Measurements from ENCODE around the gene CPNE7. TPM values are rescaled to one million over a fixed set of nuclear protein-coding genes. Genes with fewer than 3 reads are reported as not detected.
"Not testable (repeated sequence)": the region's sequence is repeated elsewhere in the genome, so short reads cannot be mapped to it uniquely, and the experiment has no call there.

CPNE7 gene
- total RNA-seq, 1 experiment from 2014 or later = 0.84 TPM

- H3K9me3 ChIP-seq (replicated peaks); H3K36me3 ChIP-seq: not testable (repeated sequence)
Measured at GRCh38 chr16:89634463-89635385, 59.2 kb downstream of the CPNE7 start.

DNA sequence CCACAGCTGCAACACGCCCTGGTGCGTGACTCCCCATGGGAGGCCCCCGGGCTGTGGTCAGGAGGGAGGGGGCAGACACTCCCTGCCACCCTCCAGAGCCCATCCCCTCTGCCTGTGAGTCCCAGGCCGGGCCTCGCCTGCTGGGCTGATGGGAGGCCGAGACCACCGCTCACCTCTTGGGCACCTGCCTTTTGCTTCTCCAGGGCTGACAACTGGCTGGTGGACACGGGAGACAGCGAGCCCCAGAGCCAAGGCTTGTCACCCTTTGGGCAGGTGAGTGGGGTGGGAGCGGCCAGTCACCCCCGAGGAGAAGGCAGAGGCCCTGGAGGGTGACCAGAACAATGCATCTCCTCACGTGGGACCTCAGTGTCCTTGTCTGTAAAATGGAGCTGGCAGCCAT is 61.1 kb downstream of the CPNE7 start:
- no peak overlapping the region for H3K27ac ChIP-seq
- no peaks in the 10 kb centered on the region for H3K9me3 ChIP-seq (replicated peaks)
- H3K4me3 ChIP-seq = no peak overlapping the region
- DNase-seq (ENCODE audit: low read depth in 1 of 2, low spot score in 2 of 2) = no peak
- no peaks in the 10 kb centered on the region; the same call in 1 of the 2 replicates for H3K27me3 ChIP-seq (replicated peaks)
- no peaks in the 10 kb centered on the region for H3K36me3 ChIP-seq
- H3K4me1 ChIP-seq (replicated peaks) = peaks cover 16% of the 10 kb centered on the region

More at GRCh38 chr16:89634463-89635385, 59.2 kb downstream of the CPNE7 start:
- peaks cover 16% of the 10 kb centered on the region for H3K4me1 ChIP-seq (replicated peaks)
- not testable (repeated sequence) for H3K4me3 ChIP-seq; H3K27ac ChIP-seq; H3K27me3 ChIP-seq (replicated peaks); DNase-seq (ENCODE audit: low read depth in 1 of 2, low spot score in 2 of 2)

GRCh38 chr16:89637379-89637778 is 61.8 kb downstream of the CPNE7 start:
- no peak overlapping the region for H3K4me3 ChIP-seq
- no peaks in the 10 kb centered on the region for H3K27me3 ChIP-seq (replicated peaks)
- no peaks in the 10 kb centered on the region for H3K9me3 ChIP-seq (replicated peaks)

DNA sequence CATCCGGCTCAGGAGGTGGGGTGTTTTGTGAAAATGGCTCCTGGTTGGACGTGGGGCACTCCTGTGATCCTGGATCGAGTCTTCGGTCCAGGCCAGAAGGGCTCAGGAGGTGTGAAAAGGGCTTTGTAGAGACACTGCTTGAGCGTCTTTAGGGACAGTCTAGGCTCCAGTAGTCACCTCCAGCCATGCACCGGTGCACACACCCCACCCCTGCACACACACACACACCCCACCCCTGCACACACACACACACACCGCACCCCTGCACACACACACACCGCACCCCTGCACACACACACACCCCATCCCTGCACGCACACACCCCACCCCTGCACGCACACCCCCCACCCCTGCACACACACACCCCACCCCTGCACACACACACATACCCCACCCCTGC is 62.9 kb downstream of the CPNE7 start:
- Histone ChIP-seq H3K4me3 (no peak overlapping the region), H3K4me1 (replicated peaks) (peaks cover 3% of the 10 kb centered on the region), H3K9me3 (replicated peaks) (no peaks in the 10 kb centered on the region), H3K27ac (no peak overlapping the region), H3K27me3 (replicated peaks) (no peaks in the 10 kb centered on the region), H3K36me3 (no peaks in the 10 kb centered on the region)
- DNase-seq (ENCODE audit: low read depth in 1 of 2, low spot score in 2 of 2) = no peak

More at GRCh38 chr16:89637379-89637778, 61.8 kb downstream of the CPNE7 start:
- H3K4me1 ChIP-seq (replicated peaks) = peaks cover 14% of the 10 kb centered on the region
- H3K36me3 ChIP-seq = no peaks in the 10 kb centered on the region
- no peak overlapping the region for H3K27ac ChIP-seq
- DNase-seq (ENCODE audit: low read depth in 1 of 2, low spot score in 2 of 2) = no peak

DNA sequence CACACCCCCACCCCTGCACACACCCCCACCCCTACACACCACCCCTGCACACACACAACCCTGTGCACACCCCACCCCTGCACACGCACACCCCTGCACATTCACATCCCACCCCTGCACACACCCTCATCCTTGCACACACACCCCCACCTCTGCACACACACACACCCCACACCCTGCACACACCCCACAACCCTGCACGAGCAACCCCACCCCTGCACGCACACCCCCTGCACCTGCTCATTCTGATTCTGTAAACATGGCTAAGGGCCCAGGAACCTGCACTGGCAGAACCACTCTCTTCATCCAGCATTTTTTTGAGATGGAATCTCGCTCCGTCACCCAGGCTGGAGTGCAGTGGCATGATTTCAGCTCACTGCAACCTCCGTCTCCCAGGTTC is 63.8 kb downstream of the CPNE7 start:
- no peaks in the 10 kb centered on the region for H3K4me1 ChIP-seq (replicated peaks)
- DNase-seq (ENCODE audit: low read depth in 1 of 2, low spot score in 2 of 2) = no peak

GRCh38 chr16:89641458-89642119 is 66.0 kb downstream of the CPNE7 start:
- Histone ChIP-seq H3K36me3 (peaks cover 27% of the 10 kb centered on the region), H3K27me3 (replicated peaks) (no peaks in the 10 kb centered on the region), H3K27ac (no peak overlapping the region), H3K4me1 (replicated peaks) (no peaks in the 10 kb centered on the region), H3K4me3 (no peak overlapping the region), H3K9me3 (replicated peaks) (no peaks in the 10 kb centered on the region)
- no peak for DNase-seq (ENCODE audit: low read depth in 1 of 2, low spot score in 2 of 2)

More for the DNA sequence above, 63.8 kb downstream of the CPNE7 start:
- no peaks in the 10 kb centered on the region for H3K9me3 ChIP-seq (replicated peaks)
- peaks cover 5% of the 10 kb centered on the region for H3K36me3 ChIP-seq
- H3K4me3 ChIP-seq = no peak overlapping the region
- H3K27ac ChIP-seq = no peak overlapping the region
- no peaks in the 10 kb centered on the region for H3K27me3 ChIP-seq (replicated peaks)

DNA sequence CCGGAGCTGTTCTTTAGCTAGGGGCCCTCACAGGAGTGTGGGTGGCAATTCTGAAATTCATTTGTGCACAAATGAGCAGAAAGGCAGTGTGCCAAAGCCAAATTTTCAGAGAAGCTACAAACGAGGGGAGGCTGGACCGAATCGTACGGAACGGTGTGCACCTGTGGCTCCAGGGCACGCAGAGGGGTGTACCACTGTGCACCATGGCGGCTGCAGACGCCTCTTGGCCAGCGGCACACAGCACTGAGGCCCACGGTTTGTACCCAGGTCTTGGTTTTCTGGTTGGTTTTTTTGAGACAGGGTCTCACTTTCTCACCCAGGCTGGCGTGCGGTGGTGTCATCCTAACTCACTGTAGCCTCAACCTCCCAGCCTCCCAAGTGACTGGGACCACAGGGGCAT is 67.0 kb downstream of the CPNE7 start:
- Histone ChIP-seq H3K9me3 (replicated peaks) (no peaks in the 10 kb centered on the region), H3K36me3 (peaks cover 33% of the 10 kb centered on the region), H3K4me1 (replicated peaks) (no peaks in the 10 kb centered on the region), H3K27me3 (replicated peaks) (no peaks in the 10 kb centered on the region), H3K27ac (no peak overlapping the region), H3K4me3 (no peak overlapping the region)
- no peak for DNase-seq (ENCODE audit: low read depth in 1 of 2, low spot score in 2 of 2)

DNA sequence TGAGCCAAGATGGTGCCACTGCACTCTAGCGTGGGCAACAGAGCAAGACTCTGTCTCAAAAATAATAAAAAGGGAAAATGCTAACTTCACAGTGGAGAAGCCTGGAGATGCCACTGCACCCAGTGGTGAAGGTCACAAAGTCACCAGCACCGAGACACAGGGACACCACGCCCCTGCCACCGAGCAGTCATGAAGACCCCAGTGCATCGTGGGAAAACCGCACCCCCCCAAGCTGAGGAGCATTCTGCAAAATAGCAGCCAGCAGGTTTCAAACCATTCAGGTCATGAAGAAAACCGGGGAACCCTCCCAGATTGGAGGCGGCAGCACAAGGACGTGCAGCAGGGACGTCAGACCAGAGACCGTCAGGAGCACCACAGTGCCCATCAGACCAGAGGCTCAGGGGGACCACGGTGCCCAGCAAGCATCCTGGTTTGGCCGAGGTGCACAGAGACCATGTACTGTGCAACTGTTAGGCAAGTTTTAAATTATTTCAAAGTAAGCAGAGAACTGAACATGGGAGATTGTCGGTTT is 68.3 kb downstream of the CPNE7 start:
- H3K9me3 ChIP-seq (replicated peaks) = no peaks in the 10 kb centered on the region
- H3K4me3 ChIP-seq = no peak overlapping the region
- H3K4me1 ChIP-seq (replicated peaks) = no peaks in the 10 kb centered on the region

DNA sequence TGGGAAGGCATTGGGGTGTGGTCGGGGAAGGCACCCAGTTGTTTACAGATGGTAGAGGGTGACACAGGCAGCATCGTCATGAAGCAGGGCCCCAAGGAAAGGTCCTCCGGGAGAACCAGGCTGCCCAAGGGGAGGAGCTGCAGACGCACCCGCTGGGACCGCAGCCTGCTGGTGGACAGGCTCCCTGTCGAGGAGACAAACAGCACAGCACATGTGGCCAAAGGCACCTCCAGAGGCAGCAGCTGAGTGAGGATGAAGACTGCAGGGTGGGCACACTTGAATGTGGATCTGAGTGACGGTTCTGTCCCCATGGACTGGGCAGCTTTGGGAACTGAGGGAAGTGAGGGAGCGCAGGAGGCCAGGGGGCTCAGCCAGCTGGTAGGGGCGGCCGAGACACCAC is 69.6 kb downstream of the CPNE7 start:
- H3K27ac ChIP-seq = no peak overlapping the region
- DNase-seq (ENCODE audit: low read depth in 1 of 2, low spot score in 2 of 2) = no peak
- no peak overlapping the region for H3K4me3 ChIP-seq
- H3K36me3 ChIP-seq = peaks cover 35% of the 10 kb centered on the region
- no peaks in the 10 kb centered on the region for H3K27me3 ChIP-seq (replicated peaks)
- no peaks in the 10 kb centered on the region for H3K9me3 ChIP-seq (replicated peaks)
- H3K4me1 ChIP-seq (replicated peaks) = no peaks in the 10 kb centered on the region

More for the DNA sequence above, 68.3 kb downstream of the CPNE7 start:
- Histone ChIP-seq H3K36me3 (peaks cover 33% of the 10 kb centered on the region), H3K27me3 (replicated peaks) (no peaks in the 10 kb centered on the region), H3K27ac (no peak overlapping the region)
- DNase-seq (ENCODE audit: low read depth in 1 of 2, low spot score in 2 of 2) = no peak

DNA sequence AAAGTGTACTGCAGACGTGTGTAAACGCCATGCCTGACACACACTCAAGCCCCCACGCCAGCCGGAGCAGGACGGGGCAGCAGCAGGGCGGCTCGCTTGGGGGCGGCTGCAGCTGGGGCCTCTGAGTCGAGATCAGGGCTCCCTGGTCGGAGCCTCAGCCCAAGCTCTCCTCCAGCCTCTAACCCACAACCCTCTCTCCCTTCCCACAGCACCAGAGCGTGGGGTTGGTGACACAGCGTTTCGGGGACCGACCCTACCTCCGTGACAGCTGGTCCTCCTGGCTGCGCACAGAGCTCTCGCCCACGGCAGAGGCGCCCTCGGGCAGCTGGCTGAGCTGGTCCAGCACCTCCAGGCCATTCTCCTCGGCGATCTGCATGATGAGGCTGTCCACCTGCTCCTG is 70.7 kb downstream of the CPNE7 start:
- H3K36me3 ChIP-seq = peaks cover 47% of the 10 kb centered on the region
- no peaks in the 10 kb centered on the region for H3K9me3 ChIP-seq (replicated peaks)
- no peak for DNase-seq (ENCODE audit: low read depth in 1 of 2, low spot score in 2 of 2)
- no peaks in the 10 kb centered on the region for H3K27me3 ChIP-seq (replicated peaks)
- no peaks in the 10 kb centered on the region for H3K4me1 ChIP-seq (replicated peaks)
- no peak overlapping the region for H3K27ac ChIP-seq
- H3K4me3 ChIP-seq = no peak overlapping the region

Other genes with a start within 250 kb of the CPNE7 start
- 48.0 and 55.6 TPM in 2 replicates for gene ANKRD11, start 85.2 kb upstream of the CPNE7 start, total RNA-seq (2014; rRNA removed; shearing (Covaris generic))
- gene SPG7, start 67.4 kb upstream of the CPNE7 start, total RNA-seq (2014; rRNA removed; shearing (Covaris generic)) = 131 and 144 TPM in 2 replicates
- 2,780 and 5,802 TPM in 2 replicates for gene RPL13, start 15.1 kb upstream of the CPNE7 start, total RNA-seq (2014; rRNA removed; shearing (Covaris generic))
- 6.2 and 10.7 TPM in 2 replicates for gene DPEP1, start 37.9 kb downstream of the CPNE7 start, total RNA-seq (2014; rRNA removed; shearing (Covaris generic))
- 91.1 and 118 TPM in 2 replicates for gene CHMP1A, start 82.0 kb downstream of the CPNE7 start, total RNA-seq (2014; rRNA removed; shearing (Covaris generic))
- 5.5 and 8.3 TPM in 2 replicates for gene SPATA33, start 82.1 kb downstream of the CPNE7 start, total RNA-seq (2014; rRNA removed; shearing (Covaris generic))
- 26.8 and 29.5 TPM in 2 replicates for gene CDK10, start 110.9 kb downstream of the CPNE7 start, total RNA-seq (2014; rRNA removed; shearing (Covaris generic))
- gene SPATA2L, start 125.9 kb downstream of the CPNE7 start, total RNA-seq (2014; rRNA removed; shearing (Covaris generic)) = 12.1 and 18.4 TPM in 2 replicates
- 4.5 and 8.1 TPM in 2 replicates for gene VPS9D1, start 145.1 kb downstream of the CPNE7 start, total RNA-seq (2014; rRNA removed; shearing (Covaris generic))
- 7.8 and 16.4 TPM in 2 replicates for gene ZNF276, start 145.8 kb downstream of the CPNE7 start, total RNA-seq (2014; rRNA removed; shearing (Covaris generic))
- 16.0 and 27.8 TPM in 2 replicates for gene FANCA, start 240.9 kb downstream of the CPNE7 start, total RNA-seq (2014; rRNA removed; shearing (Covaris generic))

All from SJSA1 (cell line).